ENCODE results near the gene GPC1. TPM values are rescaled to one million over a fixed set of nuclear protein-coding genes. Genes with fewer than 3 reads are reported as not detected.

GPC1 gene
- total RNA-seq, 1 donor from 2014 or later: 123 TPM

GRCh38 chr2:240461471-240462072, 26.1 kb downstream of the GPC1 start:
- Histone ChIP-seq H3K27me3 (no peaks in the 10 kb centered on the region), H3K9me3 (no peaks in the 10 kb centered on the region), H3K4me3 (no peak overlapping the region), H3K27ac (no peak overlapping the region), H3K4me1 (no peaks in the 10 kb centered on the region), H3K36me3 (peaks cover 46 to 58% of the 10 kb centered on the region in 2 donors)
- DNase-seq (ENCODE audit: low spot score in 2 of 2): no peak
- intact Hi-C loops (cut with DNase I): no loop called here
- no peak for TF ChIP-seq CTCF (IDR thresholded peaks at IDR 0.05)

- DNase-seq (ENCODE audit: low spot score in 2 of 2): peak; percentile 2 to 61
- no peaks in the 10 kb centered on the region for H3K27me3 ChIP-seq
- H3K36me3 ChIP-seq: peaks cover 48 to 58% of the 10 kb centered on the region in 2 donors
- H3K4me3 ChIP-seq: no peak overlapping the region
- no peak overlapping the region for H3K27ac ChIP-seq
- no peaks in the 10 kb centered on the region for H3K9me3 ChIP-seq
- no peaks in the 10 kb centered on the region for H3K4me1 ChIP-seq
- no peak for TF ChIP-seq CTCF (IDR thresholded peaks at IDR 0.05)
- intact Hi-C loops (cut with DNase I): no loop called here
Observed at GRCh38 chr2:240462073-240462706, 26.7 kb downstream of the GPC1 start.

GRCh38 chr2:240462707-240463273, 27.3 kb downstream of the GPC1 start:
- no peak overlapping the region for H3K4me3 ChIP-seq
- peak; percentile 2 to 47 for DNase-seq (ENCODE audit: low spot score in 2 of 2)
- no peak for TF ChIP-seq CTCF (IDR thresholded peaks at IDR 0.05)
- H3K27me3 ChIP-seq: no peaks in the 10 kb centered on the region
- intact Hi-C loops (cut with DNase I): no loop called here
- peaks cover 48 to 58% of the 10 kb centered on the region in 2 donors for H3K36me3 ChIP-seq
- no peaks in the 10 kb centered on the region for H3K4me1 ChIP-seq
- H3K27ac ChIP-seq: no peak overlapping the region
- no peaks in the 10 kb centered on the region for H3K9me3 ChIP-seq

GRCh38 chr2:240463274-240463865, 27.9 kb downstream of the GPC1 start:
- Histone ChIP-seq H3K4me1 (no peaks in the 10 kb centered on the region), H3K9me3 (no peaks in the 10 kb centered on the region), H3K4me3 (no peak overlapping the region), H3K36me3 (peaks cover 48 to 58% of the 10 kb centered on the region in 2 donors), H3K27me3 (no peaks in the 10 kb centered on the region), H3K27ac (no peak overlapping the region)
- intact Hi-C loops (cut with DNase I): no loop called here
- DNase-seq (ENCODE audit: low spot score in 2 of 2): peak; percentile 5 to 56
- no peak for TF ChIP-seq CTCF (IDR thresholded peaks at IDR 0.05)

GRCh38 chr2:240463866-240464481, 28.5 kb downstream of the GPC1 start:
- Histone ChIP-seq H3K27me3 (no peaks in the 10 kb centered on the region), H3K36me3 (peaks cover 48 to 58% of the 10 kb centered on the region in 2 donors)
- intact Hi-C loops (cut with DNase I): no loop called here

More at GRCh38 chr2:240463866-240464481, 28.5 kb downstream of the GPC1 start:
- H3K4me1 ChIP-seq: no peaks in the 10 kb centered on the region
- H3K4me3 ChIP-seq: no peak overlapping the region
- H3K9me3 ChIP-seq: no peaks in the 10 kb centered on the region
- DNase-seq (ENCODE audit: low spot score in 2 of 2): peak; percentile 4 to 54
- no peak overlapping the region for H3K27ac ChIP-seq
- TF ChIP-seq CTCF (IDR thresholded peaks at IDR 0.05): no peak
